SH-SY5Y (cell line): ENCODE data around the gene MRPL28.

ENCODE experiments used
- GATA2 ChIP-seq: IDR thresholded peaks from 2 replicates; pipeline ENCODE4 v1.6.1; 2011; ENCODE audit warnings: mild to moderate bottlenecking, low read depth, low read length
- GATA3 ChIP-seq: IDR thresholded peaks from 2 replicates; pipeline ENCODE4 v1.6.1; 2011; ENCODE audit warnings: low read depth, mild to moderate bottlenecking, low read length, moderate library complexity

DNA sequence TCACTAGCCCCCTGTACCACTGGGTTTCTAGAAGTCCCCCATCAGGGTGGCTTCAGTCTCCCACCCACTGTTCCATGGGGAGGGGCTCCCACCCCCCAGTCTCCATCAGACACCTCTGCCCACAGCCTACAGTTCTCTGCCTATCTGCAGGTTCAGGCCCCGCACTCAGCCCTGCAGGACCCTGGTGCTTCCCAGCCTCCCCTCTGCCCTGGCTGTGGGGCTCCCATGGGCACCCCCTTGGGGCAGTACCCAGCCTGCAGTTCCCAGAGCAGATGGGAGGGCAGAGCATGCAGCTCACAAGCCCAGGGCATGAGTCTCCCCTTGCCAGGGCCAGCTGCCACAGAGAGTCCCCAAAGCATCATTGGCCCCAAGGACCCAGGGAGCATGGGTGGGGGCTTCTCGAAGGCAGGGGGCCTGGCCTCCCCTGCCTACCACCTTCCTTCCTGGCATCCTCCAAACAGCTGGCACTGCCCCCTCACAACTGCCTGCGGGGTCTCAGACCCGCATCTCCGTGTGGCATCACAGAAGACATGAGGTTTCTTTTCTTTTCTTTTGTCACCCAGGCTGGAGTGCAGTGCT is 2.8 kb upstream of the MRPL28 start:
- TF ChIP-seq GATA2, result no peak
- TF ChIP-seq GATA3, result no peak
